CD1c-positive myeloid dendritic cell (primary cell): ENCODE measurements around the gene IL6ST.
"Not testable (repeated sequence)": the region's sequence is repeated elsewhere in the genome, so short reads cannot be mapped to it uniquely, and the experiment has no call there.

Source experiments
- DNase-seq: peaks from one replicate; pipeline ENCODE4 v3.0.0-alpha.2; 2016; ENCODE audit errors: extremely low spot score

IL6ST gene

DNA sequence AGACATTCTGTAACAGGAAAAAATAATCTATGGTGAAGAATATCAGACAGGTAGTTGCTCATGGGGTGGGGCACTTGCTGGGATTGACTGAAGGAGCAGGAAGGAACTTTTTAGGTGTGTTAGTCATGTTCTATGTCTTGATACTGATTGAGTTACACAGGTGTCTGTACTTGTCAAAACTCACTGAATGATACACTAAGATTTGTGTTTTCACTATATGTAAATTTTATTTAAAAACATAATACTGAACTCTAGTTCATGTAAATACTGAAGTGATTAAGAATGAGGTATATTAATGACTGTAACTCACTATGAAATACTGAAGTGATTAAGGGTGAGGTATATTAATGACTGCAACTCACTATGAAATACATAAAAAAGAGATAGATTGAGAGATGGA, 28.5 kb downstream of the IL6ST start:
- DNase-seq = no peak

GRCh38 chr5:55965525-55965924, 29.2 kb downstream of the IL6ST start:
- no peak for DNase-seq

GRCh38 chr5:55960779-55961178, 34.0 kb downstream of the IL6ST start:
- no peak for DNase-seq

- DNase-seq = no peak
Measured at GRCh38 chr5:55959208-55959607, 35.6 kb downstream of the IL6ST start.

- not testable (repeated sequence) for DNase-seq
Measured at GRCh38 chr5:55941154-55941553, 53.6 kb downstream of the IL6ST start.

DNA sequence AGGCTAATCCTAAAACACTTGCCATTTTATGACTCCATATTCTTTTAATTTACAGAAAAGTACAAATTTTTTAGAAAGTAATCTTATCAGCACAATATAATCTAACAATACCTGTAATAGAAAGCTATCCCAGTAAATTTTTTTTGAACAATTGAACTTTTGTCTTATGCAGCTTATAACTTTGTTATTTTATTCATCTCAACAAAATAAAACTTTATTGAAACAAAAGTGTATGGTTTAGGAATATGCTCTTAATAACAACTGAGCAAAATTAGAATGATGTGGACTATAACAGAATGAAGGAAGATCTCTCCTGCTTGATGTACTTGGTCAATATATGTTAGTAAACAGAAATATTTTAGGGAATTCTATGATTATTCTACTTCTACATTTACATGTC, 57.2 kb downstream of the IL6ST start:
- not testable (repeated sequence) for DNase-seq

DNA sequence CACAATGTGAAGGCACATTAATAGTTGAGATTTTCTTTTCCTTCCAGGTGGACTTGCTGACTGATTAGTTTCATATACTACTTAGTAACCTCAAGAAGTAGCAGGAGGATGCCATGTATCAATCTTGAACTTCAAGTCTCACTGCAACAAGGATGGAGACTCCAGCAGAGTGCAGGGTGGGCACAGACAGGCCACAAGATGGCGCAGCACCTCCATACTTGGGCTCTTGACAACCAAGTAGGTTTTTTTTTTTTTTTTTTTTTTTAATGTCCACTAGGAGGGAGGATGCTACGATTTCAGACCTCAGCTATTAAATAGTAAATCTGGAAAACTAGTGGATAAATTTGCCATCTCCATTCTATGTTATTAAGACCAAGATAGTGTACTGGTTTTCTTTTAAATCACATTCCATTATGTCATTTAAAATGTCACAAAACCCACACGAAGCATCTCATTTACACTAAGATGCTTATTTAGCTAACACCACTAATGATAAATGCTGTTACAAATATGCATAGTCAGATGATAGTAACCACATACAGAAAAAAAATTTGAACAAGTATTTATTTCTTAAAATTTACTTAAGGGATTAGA, 58.6 kb downstream of the IL6ST start:
- peak; percentile 76 for DNase-seq

- DNase-seq = no peak
Measured at GRCh38 chr5:55935371-55935770, 59.4 kb downstream of the IL6ST start.

GRCh38 chr5:55934720-55935119, 60.0 kb downstream of the IL6ST start:
- no peak for DNase-seq

DNA sequence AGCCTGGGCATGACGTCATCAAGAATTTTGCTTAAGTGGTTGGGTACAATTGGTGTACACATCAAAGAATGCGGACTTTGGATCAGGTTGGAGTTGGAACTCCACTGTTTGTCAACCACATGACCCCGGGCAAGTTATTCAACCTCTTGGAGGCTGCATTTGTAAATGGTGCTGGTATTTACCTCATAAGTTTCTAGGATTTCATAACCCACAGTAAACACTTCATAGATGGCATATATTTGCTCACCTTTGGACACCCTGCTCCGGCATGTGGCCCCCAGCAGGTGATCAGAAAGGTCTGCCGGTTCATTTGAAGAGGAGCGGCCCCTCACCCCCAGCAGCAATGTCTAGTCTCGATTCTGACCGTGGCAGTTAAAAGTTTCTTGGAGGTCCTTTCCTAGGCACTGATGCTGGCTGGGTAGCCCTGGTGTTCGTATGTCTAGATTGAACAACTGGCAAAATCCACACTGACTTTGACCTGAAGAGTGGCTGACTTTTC, 60.6 kb downstream of the IL6ST start:
- no peak for DNase-seq

- DNase-seq = no peak
Measured at GRCh38 chr5:55933377-55934114, 61.2 kb downstream of the IL6ST start.

DNA sequence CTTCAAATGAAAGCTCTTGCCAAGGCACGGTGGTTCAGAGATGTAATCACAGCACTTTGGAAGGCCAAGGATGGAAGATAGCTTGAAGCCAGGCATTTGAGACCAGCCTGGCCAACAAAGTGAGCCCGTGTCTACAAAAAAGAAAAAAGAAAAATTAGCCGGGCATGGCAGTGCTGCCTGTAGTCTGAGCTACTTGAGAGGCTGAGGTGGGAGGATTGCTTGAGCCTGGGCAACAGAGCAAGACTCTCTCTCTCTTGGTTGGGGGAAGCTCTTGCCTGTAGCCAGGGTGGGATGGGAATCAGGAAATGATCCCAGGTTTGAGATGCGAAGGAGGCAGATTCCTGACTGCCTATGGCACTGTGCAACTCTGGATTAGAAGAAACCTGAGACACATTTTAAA, 62.1 kb downstream of the IL6ST start:
- no peak for DNase-seq

- no peak for DNase-seq
Measured at GRCh38 chr5:55929020-55929799, 65.6 kb downstream of the IL6ST start.

- no peak for DNase-seq
Measured at GRCh38 chr5:55927861-55928655, 66.7 kb downstream of the IL6ST start.

DNA sequence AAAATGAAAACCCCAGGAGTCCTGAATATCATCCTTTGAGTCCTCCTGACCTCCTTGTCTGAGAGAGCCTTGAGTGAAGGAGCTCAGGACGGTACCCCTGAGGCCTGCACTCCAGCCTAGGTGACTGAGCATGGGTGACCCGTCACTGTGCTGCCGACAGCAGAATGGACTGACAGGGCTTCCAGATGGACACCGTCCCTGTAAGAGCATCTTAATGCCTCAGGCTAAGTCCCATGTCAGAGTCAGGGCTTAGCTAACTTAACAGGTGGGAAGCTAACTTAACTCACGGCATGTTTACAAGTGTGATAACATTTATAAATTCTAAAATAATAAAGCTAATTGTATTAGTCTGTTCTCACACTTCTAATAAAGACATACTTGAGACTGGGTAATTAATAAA, 68.3 kb downstream of the IL6ST start:
- no peak for DNase-seq

GRCh38 chr5:55925712-55926111, 69.1 kb downstream of the IL6ST start:
- DNase-seq = no peak

DNA sequence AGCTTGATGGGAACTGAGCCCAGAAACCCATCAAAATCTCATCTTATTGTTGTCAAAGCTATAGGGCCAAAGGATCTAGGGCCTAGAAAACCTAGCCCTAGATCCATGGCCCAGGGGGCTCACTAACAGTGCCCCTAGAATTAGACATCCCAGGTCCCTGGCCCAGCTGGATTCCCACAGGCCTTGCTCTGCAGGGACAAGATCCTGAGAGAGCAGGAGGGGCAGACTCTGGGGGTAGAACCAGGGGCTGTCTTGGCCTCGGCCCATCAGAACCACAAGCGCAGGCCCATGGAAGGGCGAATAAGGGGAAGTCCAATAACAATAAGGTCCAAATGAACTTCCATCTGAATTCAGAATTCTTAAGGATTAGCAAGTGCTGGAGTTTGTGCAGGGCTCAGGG, 69.6 kb downstream of the IL6ST start:
- no peak for DNase-seq

- DNase-seq = no peak
Measured at GRCh38 chr5:55924744-55925143, 70.0 kb downstream of the IL6ST start.

- no peak for DNase-seq
Measured at GRCh38 chr5:55923865-55924500, 70.8 kb downstream of the IL6ST start.

GRCh38 chr5:55923177-55923771, 71.5 kb downstream of the IL6ST start:
- DNase-seq = peak; percentile 42

GRCh38 chr5:55921617-55922016, 73.1 kb downstream of the IL6ST start:
- DNase-seq = no peak
